Testis (tissue), 3 donors: ENCODE results near the gene GRID2. TPM values are rescaled to one million over a fixed set of nuclear protein-coding genes. Genes with fewer than 3 reads are reported as not detected.

Source experiments
- DNase-seq: peaks from one replicate; pipeline ENCODE4 v3.0.0-alpha.2; 2019
- H3K27ac ChIP-seq, 2 donors: fragments of 200-600 bp; sonication (generic); one replicate each; pipeline ENCODE4 v1.5.1; 2019
- H3K27me3 ChIP-seq: fragments of 200-600 bp; sonication (generic); one replicate; pipeline ENCODE4 v1.5.1; 2019
- H3K36me3 ChIP-seq: fragments of 200-600 bp; sonication (generic); one replicate; pipeline ENCODE4 v1.5.1; 2017; ENCODE audit warnings: low read depth; ENCODE audit errors: missing control alignments
- H3K4me1 ChIP-seq: fragments of 200-600 bp; sonication (generic); one replicate; pipeline ENCODE4 v1.5.1; 2019
- H3K4me3 ChIP-seq, 2 donors: fragments of 200-600 bp; sonication (generic); one replicate each; pipeline ENCODE4 v1.5.1; 2017 to 2019
- H3K9me3 ChIP-seq: fragments of 200-600 bp; sonication (generic); one replicate; pipeline ENCODE4 v1.5.1; 2017
- CTCF ChIP-seq, 3 experiments: fragments of 450-650 bp in 2 of 3; fragments of 200-600 bp in 1 of 3; sonication (generic) in 1 of 3; IDR thresholded peaks; one replicate each; pipeline ENCODE4 v1.5.1; 2016 to 2019; ENCODE audit warnings: antibody characterized with exemption in 3 of 3, mild to moderate bottlenecking in 2 of 3, moderate library complexity in 1 of 3
- POLR2A ChIP-seq: fragments of 450-650 bp; IDR thresholded peaks from one replicate; pipeline ENCODE4 v1.6.1; 2017; ENCODE audit warnings: antibody characterized with exemption, mild to moderate bottlenecking, moderate library complexity
- whole genome bisulfite sequencing, 2 donors: methylation state at CpG; one replicate each; pipeline ENCODE4 v1.1.5; 2018; 5-methylcytosine and 5-hydroxymethylcytosine counted together
- intact Hi-C: fragments of 100-400 bp; cut with DNase I; formaldehyde crosslinking; loops from one replicate; pipeline ENCODE4 v1.15.1; 2023; ENCODE audit warnings: low total_unique reads
- polyA plus RNA-seq: library from polyadenylated mRNA; stranded (reverse); fragments of 350-450 nt; fragmentation: Illumina TruSeq; extraction: RNeasy Lipid Tissue Mini Kit (QIAGEN cat#74804); gene quantifications from one replicate; pipeline ENCODE4 v1.2.3, GENCODE V29; 2014; ENCODE audit warnings: low read depth, low replicate concordance; ENCODE audit not compliant: insufficient read depth
- total RNA-seq, 2 donors: library from RNA; depleted of rRNA; stranded (reverse); fragments of >200 nt; gene quantifications; one replicate each; pipeline ENCODE4 v1.2.3, GENCODE V29; 2016

Gene GRID2
- total and polyA plus RNA-seq, 3 donors from 2014 or later = 27.1 to 34.6 (median 32.7) TPM

- DNase-seq = no peak
- 90 to 97% methylated on average over 3 of the region's 3 CpGs for WGBS, 2 donors
- Histone ChIP-seq H3K27ac (no peak overlapping the region), H3K9me3 (no peaks in the 10 kb centered on the region), H3K4me1 (no peaks in the 10 kb centered on the region), H3K4me3 (no peak overlapping the region), H3K27me3 (no peaks in the 10 kb centered on the region), H3K36me3 (no peaks in the 10 kb centered on the region)
- intact Hi-C loops = no loop called here
- no peak for TF ChIP-seq POLR2A
- no peak for TF ChIP-seq CTCF (IDR thresholded peaks at IDR 0.05)
These were observed 1471.8 kb downstream of the GRID2 start for GRCh38 chr4:93775551-93775950.

- no peak for TF ChIP-seq CTCF (IDR thresholded peaks at IDR 0.05)
- no peak for TF ChIP-seq POLR2A
- Histone ChIP-seq H3K27me3 (no peaks in the 10 kb centered on the region), H3K27ac (no peak overlapping the region), H3K36me3 (no peaks in the 10 kb centered on the region), H3K9me3 (no peaks in the 10 kb centered on the region), H3K4me3 (no peak overlapping the region), H3K4me1 (no peaks in the 10 kb centered on the region)
- WGBS, 2 donors = 70 to 77% methylated on average over 4 of the region's 4 CpGs
- no peak for DNase-seq
- intact Hi-C loops = no loop called here
These were observed 1472.8 kb downstream of the GRID2 start for GRCh38 chr4:93776386-93777080.

GRCh38 chr4:93777081-93777460 is 1473.3 kb downstream of the GRID2 start:
- intact Hi-C loops = no loop called here
- TF ChIP-seq POLR2A = no peak
- no peak for TF ChIP-seq CTCF (IDR thresholded peaks at IDR 0.05)
- no peak for DNase-seq
- Histone ChIP-seq H3K9me3 (no peaks in the 10 kb centered on the region), H3K4me3 (no peak overlapping the region), H3K36me3 (no peaks in the 10 kb centered on the region), H3K27ac (no peak overlapping the region), H3K27me3 (no peaks in the 10 kb centered on the region), H3K4me1 (no peaks in the 10 kb centered on the region)
- 55 to 82% methylated on average over 1 of the region's 1 CpG for whole genome bisulfite sequencing, 2 donors

GRCh38 chr4:93779228-93779627 is 1475.5 kb downstream of the GRID2 start:
- TF ChIP-seq POLR2A (no peak), CTCF (IDR thresholded peaks at IDR 0.05) (no peak)
- intact Hi-C loops = no loop called here
- H3K4me3 ChIP-seq = no peak overlapping the region
- no peaks in the 10 kb centered on the region for H3K36me3 ChIP-seq
- H3K27me3 ChIP-seq = no peaks in the 10 kb centered on the region
- no peaks in the 10 kb centered on the region for H3K4me1 ChIP-seq
- 81% methylated on average over 2 of the region's 2 CpGs for WGBS, 2 donors
- no peak overlapping the region for H3K27ac ChIP-seq
- DNase-seq = no peak
- H3K9me3 ChIP-seq = no peaks in the 10 kb centered on the region

- DNase-seq = no peak
- intact Hi-C loops = no loop called here
- TF ChIP-seq CTCF (IDR thresholded peaks at IDR 0.05) (no peak), POLR2A (no peak)
- Histone ChIP-seq H3K27me3 (no peaks in the 10 kb centered on the region), H3K4me3 (no peak overlapping the region), H3K27ac (no peak overlapping the region), H3K4me1 (no peaks in the 10 kb centered on the region), H3K9me3 (no peaks in the 10 kb centered on the region), H3K36me3 (no peaks in the 10 kb centered on the region)
- WGBS, 2 donors = 89% methylated on average over 5 of the region's 5 CpGs
These were observed 1476.3 kb downstream of the GRID2 start for GRCh38 chr4:93780080-93780479.
